A172 (cell line): Measurements from ENCODE around the gene TTC33. TPM values are rescaled to one million over a fixed set of nuclear protein-coding genes. Genes with fewer than 3 reads are reported as not detected.
"Not testable (repeated sequence)": the region's sequence is repeated elsewhere in the genome, so short reads cannot be mapped to it uniquely, and the experiment has no call there.

Experiments
- DNase-seq: peaks from one replicate; pipeline ENCODE4 v3.0.0-alpha.2; 2015; ENCODE audit warnings: low spot score
- total RNA-seq: library from RNA; depleted of rRNA; stranded (reverse); fragments of >200 nt; shearing (Covaris generic); gene quantifications from 2 replicates; pipeline ENCODE4 v1.2.3, GENCODE V29; 2014; rRNA removed

Gene TTC33
- total RNA-seq: 24.4 and 27.6 TPM in 2 replicates

GRCh38 chr5:40755407-40756365, at the start of gene TTC33:
TTC33 (minus strand) TSS chr5:40755961; CDS start chr5:40747018, 8,943 bp downstream.
- DNase-seq: peak; percentile 94

GRCh38 chr5:40801771-40802562, 46.2 kb upstream of the TTC33 start:
- no peak for DNase-seq

- no peak for DNase-seq
Observed at GRCh38 chr5:40799258-40799657, 43.5 kb upstream of the TTC33 start.

GRCh38 chr5:40798801-40799210, 43.0 kb upstream of the TTC33 start:
- DNase-seq: no peak

GRCh38 chr5:40798012-40798800, 42.4 kb upstream of the TTC33 start, which contains the start of gene PRKAA1:
PRKAA1 (minus strand) TSS chr5:40798374; CDS start chr5:40798189, 185 bp downstream.
- peak; percentile 84 for DNase-seq

GRCh38 chr5:40797273-40798011, 41.7 kb upstream of the TTC33 start:
- peak; percentile 65 for DNase-seq

GRCh38 chr5:40796487-40796889, 40.7 kb upstream of the TTC33 start:
- DNase-seq: no peak

GRCh38 chr5:40794877-40795276, 39.1 kb upstream of the TTC33 start:
- not testable (repeated sequence) for DNase-seq

- DNase-seq: not testable (repeated sequence)
Observed at GRCh38 chr5:40794340-40794739, 38.6 kb upstream of the TTC33 start.

GRCh38 chr5:40792691-40793090, 36.9 kb upstream of the TTC33 start:
- DNase-seq: not testable (repeated sequence)

GRCh38 chr5:40791715-40792139, 36.0 kb upstream of the TTC33 start:
- DNase-seq: no peak

GRCh38 chr5:40790947-40791593, 35.3 kb upstream of the TTC33 start:
- no peak for DNase-seq

- not testable (repeated sequence) for DNase-seq
Observed at GRCh38 chr5:40788941-40789340, 33.2 kb upstream of the TTC33 start.

- no peak for DNase-seq
Observed at GRCh38 chr5:40787986-40788385, 32.2 kb upstream of the TTC33 start.

GRCh38 chr5:40786664-40787063, 30.9 kb upstream of the TTC33 start:
- not testable (repeated sequence) for DNase-seq

- no peak for DNase-seq
Observed at GRCh38 chr5:40784916-40785315, 29.2 kb upstream of the TTC33 start.

GRCh38 chr5:40784027-40784653, 28.4 kb upstream of the TTC33 start:
- DNase-seq: no peak

GRCh38 chr5:40781843-40782409, 26.2 kb upstream of the TTC33 start:
- DNase-seq: no peak

GRCh38 chr5:40780858-40781257, 25.1 kb upstream of the TTC33 start:
- DNase-seq: no peak
